Hematopoietic multipotent progenitor cell treated with erythropoietin and hydrocortisone succinate and interleukin-3 and kit ligand, for 6 days (in vitro differentiated cells): ENCODE data around the gene RAPGEF1.

Experiments used
- DNase-seq: peaks from one replicate; pipeline ENCODE4 v3.0.0-alpha.2; 2015

The RAPGEF1 gene

GRCh38 chr9:131619680-131620079 lies 120.2 kb downstream of the RAPGEF1 start:
- DNase-seq = no peak

GRCh38 chr9:131618785-131619184 lies 121.1 kb downstream of the RAPGEF1 start:
- no peak for DNase-seq

GRCh38 chr9:131618071-131618479 lies 121.8 kb downstream of the RAPGEF1 start:
- peak; percentile 60 for DNase-seq

GRCh38 chr9:131617611-131618010 lies 122.3 kb downstream of the RAPGEF1 start:
- DNase-seq = no peak

GRCh38 chr9:131616983-131617604 lies 122.8 kb downstream of the RAPGEF1 start:
- DNase-seq = no peak

GRCh38 chr9:131614340-131614915 lies 125.4 kb downstream of the RAPGEF1 start:
- DNase-seq = no peak

GRCh38 chr9:131613921-131614320 lies 126.0 kb downstream of the RAPGEF1 start:
- DNase-seq = no peak

GRCh38 chr9:131612851-131613250 lies 127.0 kb downstream of the RAPGEF1 start:
- no peak for DNase-seq

GRCh38 chr9:131611586-131612315 lies 128.1 kb downstream of the RAPGEF1 start:
- DNase-seq = no peak

GRCh38 chr9:131610231-131610761 lies 129.6 kb downstream of the RAPGEF1 start:
- DNase-seq = no peak

GRCh38 chr9:131609099-131609830 lies 130.6 kb downstream of the RAPGEF1 start:
- no peak for DNase-seq

GRCh38 chr9:131608493-131609037 lies 131.3 kb downstream of the RAPGEF1 start:
- no peak for DNase-seq

- DNase-seq = no peak
Observed at GRCh38 chr9:131607591-131607990, 132.3 kb downstream of the RAPGEF1 start.

- no peak for DNase-seq
Observed at GRCh38 chr9:131606896-131607567, 132.8 kb downstream of the RAPGEF1 start.

GRCh38 chr9:131605770-131606590 lies 133.9 kb downstream of the RAPGEF1 start:
- DNase-seq = no peak

- no peak for DNase-seq
Observed at GRCh38 chr9:131603711-131604439, 136.0 kb downstream of the RAPGEF1 start.

- DNase-seq = no peak
Observed at GRCh38 chr9:131603199-131603598, 136.7 kb downstream of the RAPGEF1 start.

- DNase-seq = no peak
Observed at GRCh38 chr9:131601683-131602181, 138.1 kb downstream of the RAPGEF1 start.

- DNase-seq = peak; percentile 67
Observed at GRCh38 chr9:131598121-131598520, 141.8 kb downstream of the RAPGEF1 start.

GRCh38 chr9:131597246-131597645 lies 142.6 kb downstream of the RAPGEF1 start:
- DNase-seq = no peak

GRCh38 chr9:131596430-131596743 lies 143.5 kb downstream of the RAPGEF1 start:
- no peak for DNase-seq
